HUES48 (cell line): Measurements from ENCODE around the gene ADORA2A.
"Not testable (repeated sequence)": the region's sequence is repeated elsewhere in the genome, so short reads cannot be mapped to it uniquely, and the experiment has no call there.

ENCODE experiments used
- H3K27ac ChIP-seq: one replicate; pipeline ENCODE4 v1.7.0; 2013; ENCODE audit warnings: low read depth, low read length, inconsistent platforms
- H3K27me3 ChIP-seq: 2 replicates; pipeline ENCODE4 v1.6.1; 2013; ENCODE audit warnings: mild to moderate bottlenecking, low read length; ENCODE audit not compliant: control insufficient read depth, insufficient read depth
- H3K36me3 ChIP-seq: 2 replicates; pipeline ENCODE4 v1.6.1; 2013; ENCODE audit warnings: low read length; ENCODE audit not compliant: control insufficient read depth, insufficient read depth
- H3K4me1 ChIP-seq: 2 replicates; pipeline ENCODE4 v1.6.1; 2013; ENCODE audit warnings: mild to moderate bottlenecking, low read length; ENCODE audit not compliant: control insufficient read depth, insufficient read depth
- H3K4me3 ChIP-seq: 2 replicates; pipeline ENCODE4 v1.5.1; 2013; ENCODE audit warnings: mild to moderate bottlenecking, low read depth, low read length
- H3K9ac ChIP-seq: 2 replicates; pipeline ENCODE4 v1.6.1; 2013; ENCODE audit warnings: mild to moderate bottlenecking, low read depth, low read length, moderate library complexity
- H3K9me3 ChIP-seq: 2 replicates; pipeline ENCODE4 v1.6.1; 2013; ENCODE audit warnings: low read length; ENCODE audit not compliant: control insufficient read depth, insufficient read depth

ADORA2A gene

GRCh38 chr22:24474649-24475255 lies 47.4 kb downstream of the ADORA2A start:
- H3K4me3 ChIP-seq: no peak overlapping the region
- no peaks in the 10 kb centered on the region for H3K36me3 ChIP-seq
- no peaks in the 10 kb centered on the region for H3K9me3 ChIP-seq
- no peak overlapping the region for H3K27ac ChIP-seq
- no peaks in the 10 kb centered on the region for H3K4me1 ChIP-seq
- H3K27me3 ChIP-seq: no peaks in the 10 kb centered on the region
- no peak overlapping the region for H3K9ac ChIP-seq

DNA sequence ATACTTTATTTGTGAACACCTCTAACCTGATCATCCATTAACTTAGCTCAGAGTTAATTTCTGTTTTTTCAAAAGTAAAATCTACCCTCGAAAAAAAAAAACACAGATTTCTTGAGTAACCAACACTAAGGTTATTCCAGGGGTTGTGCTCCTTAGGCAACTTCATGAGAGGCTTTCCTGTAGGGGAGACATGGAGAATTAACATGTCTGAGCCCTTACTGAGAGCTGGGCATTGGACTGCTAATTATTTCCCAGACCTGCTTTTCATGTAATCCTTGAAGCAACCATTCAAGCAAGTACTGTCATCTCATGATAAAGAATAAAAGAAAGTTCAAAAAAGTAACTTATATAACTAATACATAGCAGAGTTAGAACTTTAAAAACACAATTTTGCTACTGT lies 54.2 kb downstream of the ADORA2A start:
- Histone ChIP-seq H3K4me1 (peaks cover 8% of the 10 kb centered on the region), H3K27ac (no peak overlapping the region), H3K9ac (no peak overlapping the region)

DNA sequence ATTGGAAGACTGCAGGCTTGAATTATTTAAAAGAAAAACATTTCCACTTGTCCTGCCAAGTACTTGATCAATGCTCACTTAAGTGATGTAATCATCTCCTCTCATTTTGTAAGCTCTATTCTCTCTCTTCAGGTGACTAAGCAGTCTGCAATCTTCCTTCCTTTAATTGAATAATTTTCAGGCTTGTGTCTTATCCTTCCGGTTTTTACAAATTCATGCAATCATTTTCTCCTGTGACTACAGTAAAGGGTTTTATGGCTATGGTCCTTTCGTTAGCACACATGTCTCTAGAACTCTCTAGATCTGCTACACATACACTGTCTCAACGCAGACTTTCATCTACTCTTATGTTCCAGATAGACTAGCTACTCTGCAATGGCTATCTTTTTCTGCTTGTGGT lies 55.2 kb downstream of the ADORA2A start:
- H3K9me3 ChIP-seq: no peaks in the 10 kb centered on the region
- no peaks in the 10 kb centered on the region for H3K27me3 ChIP-seq
- H3K4me3 ChIP-seq: no peak overlapping the region
- no peak overlapping the region for H3K27ac ChIP-seq
- H3K36me3 ChIP-seq: no peaks in the 10 kb centered on the region
- no peak overlapping the region for H3K9ac ChIP-seq
- peaks cover 8% of the 10 kb centered on the region for H3K4me1 ChIP-seq

More for the DNA sequence above, 54.2 kb downstream of the ADORA2A start:
- H3K4me3 ChIP-seq: no peak overlapping the region
- no peaks in the 10 kb centered on the region for H3K27me3 ChIP-seq
- no peaks in the 10 kb centered on the region for H3K36me3 ChIP-seq
- H3K9me3 ChIP-seq: no peaks in the 10 kb centered on the region

GRCh38 chr22:24482998-24483397 lies 55.6 kb downstream of the ADORA2A start:
- no peak overlapping the region for H3K27ac ChIP-seq
- no peaks in the 10 kb centered on the region for H3K9me3 ChIP-seq
- no peaks in the 10 kb centered on the region for H3K36me3 ChIP-seq
- H3K9ac ChIP-seq: no peak overlapping the region
- peaks cover 8% of the 10 kb centered on the region for H3K4me1 ChIP-seq
- H3K4me3 ChIP-seq: no peak overlapping the region
- no peaks in the 10 kb centered on the region for H3K27me3 ChIP-seq

DNA sequence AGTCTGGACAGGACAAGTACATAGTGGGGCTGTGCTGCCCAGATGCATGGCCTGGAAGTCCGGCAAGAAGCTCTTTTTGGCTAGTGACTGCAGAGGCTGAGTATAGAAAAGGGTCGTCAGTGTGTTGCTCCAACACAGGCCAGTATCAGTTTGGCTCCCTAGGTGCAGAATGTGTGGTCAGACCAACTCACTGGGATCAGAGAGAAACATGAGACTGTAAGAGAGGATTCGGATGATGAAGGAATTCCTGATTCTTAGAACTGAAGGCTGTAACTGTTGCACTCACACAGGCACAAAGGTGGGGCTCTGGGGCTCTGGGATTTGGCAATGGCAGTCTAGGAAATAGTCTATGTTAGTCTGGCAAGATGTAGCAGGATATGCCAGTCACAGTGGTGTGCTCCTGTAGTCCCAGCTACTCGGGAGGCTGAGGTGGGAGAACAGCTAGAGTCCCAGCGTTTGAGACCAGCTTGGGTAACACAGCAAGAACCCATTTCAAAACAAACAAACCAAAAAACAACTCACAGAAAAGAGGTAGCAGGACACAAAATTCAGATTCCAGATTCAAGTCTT lies 56.7 kb downstream of the ADORA2A start:
- Histone ChIP-seq H3K36me3 (no peaks in the 10 kb centered on the region), H3K9ac (no peak overlapping the region), H3K4me1 (peaks cover 8% of the 10 kb centered on the region)

GRCh38 chr22:24485170-24485569 lies 57.8 kb downstream of the ADORA2A start:
- peaks cover 8% of the 10 kb centered on the region for H3K4me1 ChIP-seq
- no peak overlapping the region for H3K27ac ChIP-seq
- H3K27me3 ChIP-seq: no peaks in the 10 kb centered on the region
- no peak overlapping the region for H3K4me3 ChIP-seq
- no peak overlapping the region for H3K9ac ChIP-seq
- H3K36me3 ChIP-seq: no peaks in the 10 kb centered on the region
- H3K9me3 ChIP-seq: no peaks in the 10 kb centered on the region

More for the DNA sequence above, 56.7 kb downstream of the ADORA2A start:
- no peak overlapping the region for H3K27ac ChIP-seq
- H3K27me3 ChIP-seq: no peaks in the 10 kb centered on the region
- no peaks in the 10 kb centered on the region for H3K9me3 ChIP-seq
- no peak overlapping the region for H3K4me3 ChIP-seq

GRCh38 chr22:24485608-24486007 lies 58.2 kb downstream of the ADORA2A start:
- no peaks in the 10 kb centered on the region for H3K27me3 ChIP-seq
- no peak overlapping the region for H3K9ac ChIP-seq
- H3K36me3 ChIP-seq: no peaks in the 10 kb centered on the region
- no peaks in the 10 kb centered on the region for H3K9me3 ChIP-seq
- H3K27ac ChIP-seq: no peak overlapping the region
- peaks cover 8% of the 10 kb centered on the region for H3K4me1 ChIP-seq
- no peak overlapping the region for H3K4me3 ChIP-seq

- Histone ChIP-seq H3K9ac (no peak overlapping the region), H3K4me1 (peaks cover 5% of the 10 kb centered on the region), H3K4me3 (no peak overlapping the region), H3K27ac (no peak overlapping the region), H3K9me3 (no peaks in the 10 kb centered on the region), H3K36me3 (no peaks in the 10 kb centered on the region), H3K27me3 (no peaks in the 10 kb centered on the region)
Measured at GRCh38 chr22:24486501-24486921, 59.1 kb downstream of the ADORA2A start.

DNA sequence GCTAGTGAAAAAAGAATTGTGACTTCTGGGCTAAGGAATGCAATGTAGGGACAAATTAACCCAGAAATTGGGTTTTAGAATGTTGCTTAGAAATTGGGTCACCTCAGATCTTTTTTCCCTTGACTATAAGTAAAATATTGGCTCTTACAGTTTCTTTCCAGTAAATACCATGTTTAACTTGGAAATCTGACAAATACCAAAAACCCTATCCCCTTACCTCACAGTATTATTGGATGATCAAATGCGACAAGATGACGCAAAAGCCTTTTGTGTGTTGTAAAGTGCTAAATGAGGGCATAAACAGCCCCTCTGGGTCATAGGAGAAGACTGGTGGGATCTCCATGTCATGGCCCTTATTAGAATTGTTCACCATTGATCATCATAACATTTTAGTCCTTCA lies 61.6 kb downstream of the ADORA2A start:
- H3K36me3 ChIP-seq: no peaks in the 10 kb centered on the region
- no peak overlapping the region for H3K9ac ChIP-seq
- no peak overlapping the region for H3K4me3 ChIP-seq
- H3K27ac ChIP-seq: no peak overlapping the region
- no peaks in the 10 kb centered on the region for H3K4me1 ChIP-seq
- no peaks in the 10 kb centered on the region for H3K9me3 ChIP-seq
- H3K27me3 ChIP-seq: peaks cover 14% of the 10 kb centered on the region

GRCh38 chr22:24489434-24489833 lies 62.0 kb downstream of the ADORA2A start:
- H3K9me3 ChIP-seq, H3K27ac ChIP-seq, H3K9ac ChIP-seq, H3K4me3 ChIP-seq, H3K36me3 ChIP-seq, H3K4me1 ChIP-seq: not testable (repeated sequence)
- H3K27me3 ChIP-seq: peaks cover 18% of the 10 kb centered on the region
